A673 (cell line): ENCODE results near the gene BCAT1. TPM values are rescaled to one million over a fixed set of nuclear protein-coding genes. Genes with fewer than 3 reads are reported as not detected.
"Not testable (repeated sequence)": the region's sequence is repeated elsewhere in the genome, so short reads cannot be mapped to it uniquely, and the experiment has no call there.

ENCODE experiments used
- BruUV-seq: library from RNA; stranded (reverse); fragments of 400-500 nt; replicated peaks from 2 replicates; lab custom pipeline; 2021; lab: Mats Ljungman, UMichigan
- CTCF ChIA-PET: fragments of 300-600 bp; sonication (Branson Sonifier 250); formaldehyde crosslinking; loops from one replicate; lab custom pipeline; 2022; ENCODE audit warnings: antibody characterized with exemption; lab: Charles Lee
- POLR2A ChIA-PET: fragments of 300-600 bp; sonication (Branson Sonifier 250); formaldehyde crosslinking; loops from one replicate; lab custom pipeline; 2022; ENCODE audit warnings: antibody characterized with exemption; ENCODE audit not compliant: low non-redundant PET; lab: Charles Lee
- DNase-seq: peaks from one replicate; pipeline ENCODE4 v3.0.0-alpha.2; 2015; ENCODE audit warnings: low spot score
- H3K27ac ChIP-seq: fragments of 200-600 bp; sonication (generic); 2 replicates; pipeline ENCODE4 v1.5.1; 2016; ENCODE audit warnings: mixed run types, low read depth, mild to moderate bottlenecking, mixed read lengths, antibody characterized with exemption, low read length; ENCODE audit not compliant: poor library complexity, severe bottlenecking
- H3K27me3 ChIP-seq: fragments of 200-600 bp; sonication (generic); replicated peaks from 2 replicates; pipeline ENCODE4 v1.6.1; 2017; ENCODE audit warnings: mixed run types, low read depth, mild to moderate bottlenecking, mixed read lengths, antibody characterized with exemption, low read length; ENCODE audit not compliant: insufficient read depth, poor library complexity
- H3K36me3 ChIP-seq: fragments of 200-600 bp; sonication (generic); 2 replicates; pipeline ENCODE4 v1.6.1; 2016; ENCODE audit warnings: mixed run types, mild to moderate bottlenecking, mixed read lengths, antibody characterized with exemption, low read length; ENCODE audit not compliant: insufficient read depth, poor library complexity, severe bottlenecking
- H3K4me1 ChIP-seq: fragments of 200-600 bp; sonication (generic); 2 replicates; pipeline ENCODE4 v1.6.1; 2017; ENCODE audit warnings: mixed run types, mild to moderate bottlenecking, mixed read lengths, antibody characterized with exemption, low read length; ENCODE audit not compliant: insufficient read depth, poor library complexity, severe bottlenecking
- H3K4me3 ChIP-seq: fragments of 200-600 bp; sonication (generic); 2 replicates; pipeline ENCODE4 v1.5.1; 2016; ENCODE audit warnings: low read depth, mixed run types, mild to moderate bottlenecking, mixed read lengths, low read length; ENCODE audit not compliant: poor library complexity, severe bottlenecking
- H3K9me3 ChIP-seq: fragments of 200-600 bp; sonication (generic); 2 replicates; pipeline ENCODE4 v1.6.1; 2016; ENCODE audit warnings: mixed run types, low read depth, mild to moderate bottlenecking, mixed read lengths, antibody characterized with exemption, low read length; ENCODE audit not compliant: poor library complexity, severe bottlenecking
- CTCF ChIP-seq: fragments of 300-800, 200-600 bp; sonication (generic); conservative IDR thresholded peaks from 2 replicates; pipeline ENCODE4 v1.5.1; 2017; ENCODE audit warnings: low read depth, mild to moderate bottlenecking, antibody characterized with exemption, low read length, moderate library complexity, mixed read lengths
- EZH2 ChIP-seq: fragments of 200-600 bp; sonication (generic); IDR thresholded peaks from 2 replicates; pipeline ENCODE4 v1.6.1; 2017; ENCODE audit warnings: borderline replicate concordance, low read depth, mild to moderate bottlenecking, mixed read lengths, antibody characterized with exemption, low read length; ENCODE audit not compliant: poor library complexity, severe bottlenecking
- intact Hi-C: fragments of 100-400 bp; cut with micrococcal nuclease; formaldehyde crosslinking; loops from one replicate; pipeline ENCODE4 v1.10.0; 2022; ENCODE audit not compliant: unreplicated experiment
- total RNA-seq: library from RNA; stranded (reverse); gene quantifications from 2 replicates; pipeline ENCODE4 v1.2.3, GENCODE V29; 2021

The BCAT1 gene
- total RNA-seq, 1 experiment from 2014 or later = 195 TPM

- Histone ChIP-seq H3K4me1 (peaks cover 10% of the 10 kb centered on the region), H3K27ac (no peak overlapping the region), H3K36me3 (no peaks in the 10 kb centered on the region), H3K4me3 (no peak overlapping the region), H3K9me3 (peaks cover 3% of the 10 kb centered on the region), H3K27me3 (no peaks in the 10 kb centered on the region)
- BruUV-seq = no TSS peak
- DNase-seq = no peak
- intact Hi-C loops = no loop called here
- ChIA-PET CTCF (no interaction called here), POLR2A (no interaction called here)
- TF ChIP-seq CTCF (no peak), EZH2 (no peak)
Measured at GRCh38 chr12:24810378-24810777, 138.5 kb downstream of the BCAT1 start.

GRCh38 chr12:24809306-24809705 lies 139.6 kb downstream of the BCAT1 start:
- CTCF ChIA-PET, H3K27me3 ChIP-seq, POLR2A ChIA-PET: not testable (repeated sequence)

GRCh38 chr12:24808651-24809050 lies 140.2 kb downstream of the BCAT1 start:
- H3K27ac ChIP-seq = no peak overlapping the region
- no peaks in the 10 kb centered on the region for H3K27me3 ChIP-seq
- H3K4me3 ChIP-seq = no peak overlapping the region
- H3K36me3 ChIP-seq = no peaks in the 10 kb centered on the region
- peaks cover 5% of the 10 kb centered on the region for H3K4me1 ChIP-seq
- CTCF ChIA-PET = no interaction called here
- TF ChIP-seq EZH2 (no peak), CTCF (no peak)
- BruUV-seq = no TSS peak
- H3K9me3 ChIP-seq = peaks cover 11% of the 10 kb centered on the region
- intact Hi-C loops = no loop called here
- DNase-seq = no peak
- POLR2A ChIA-PET = no interaction called here

More at GRCh38 chr12:24809306-24809705, 139.6 kb downstream of the BCAT1 start:
- H3K36me3 ChIP-seq, intact Hi-C loops, H3K4me1 ChIP-seq, H3K27ac ChIP-seq, DNase-seq, BruUV-seq, H3K4me3 ChIP-seq: not testable (repeated sequence)
- H3K9me3 ChIP-seq = peaks cover 11% of the 10 kb centered on the region

- H3K4me3 ChIP-seq = no peak overlapping the region
- no peaks in the 10 kb centered on the region for H3K27me3 ChIP-seq
- intact Hi-C loops = no loop called here
- H3K9me3 ChIP-seq = peaks cover 20% of the 10 kb centered on the region
- no peaks in the 10 kb centered on the region for H3K36me3 ChIP-seq
- peaks cover 13% of the 10 kb centered on the region for H3K4me1 ChIP-seq
- DNase-seq = no peak
- POLR2A ChIA-PET = no interaction called here
- BruUV-seq = no TSS peak
- H3K27ac ChIP-seq = no peak overlapping the region
- CTCF ChIA-PET = no interaction called here
- TF ChIP-seq CTCF (no peak), EZH2 (no peak)
Measured at GRCh38 chr12:24806386-24806785, 142.5 kb downstream of the BCAT1 start.
